8988T (cell line): ENCODE data around the gene DEPDC5.

Source experiments
- DNase-seq: peaks from one replicate; pipeline ENCODE4 v3.0.0; 2011

The DEPDC5 gene

DNA sequence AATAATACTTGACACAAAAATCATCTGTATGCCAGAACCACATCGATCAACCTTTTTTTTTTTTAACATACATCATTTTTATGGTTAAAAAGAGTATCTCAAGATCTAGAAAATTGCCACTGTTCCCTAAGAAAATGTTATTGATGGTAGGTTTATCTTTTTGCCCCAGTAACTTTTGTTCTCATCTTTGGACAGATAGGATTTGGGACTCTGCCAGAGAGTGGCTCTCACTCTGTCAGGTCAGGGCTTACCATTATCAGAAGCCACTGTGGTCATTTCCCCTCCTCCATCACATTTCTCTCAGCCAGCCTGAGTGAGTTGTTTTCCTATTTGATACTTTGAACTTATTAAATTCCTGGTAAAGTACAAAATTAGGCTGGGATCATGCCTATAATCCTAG is 142.7 kb downstream of the DEPDC5 start:
- no peak for DNase-seq

GRCh38 chr22:31897842-31898805 is 144.3 kb downstream of the DEPDC5 start:
- no peak for DNase-seq

GRCh38 chr22:31898926-31899325 is 145.1 kb downstream of the DEPDC5 start:
- no peak for DNase-seq

- DNase-seq = no peak
These were observed 145.8 kb downstream of the DEPDC5 start for GRCh38 chr22:31899669-31900068.

DNA sequence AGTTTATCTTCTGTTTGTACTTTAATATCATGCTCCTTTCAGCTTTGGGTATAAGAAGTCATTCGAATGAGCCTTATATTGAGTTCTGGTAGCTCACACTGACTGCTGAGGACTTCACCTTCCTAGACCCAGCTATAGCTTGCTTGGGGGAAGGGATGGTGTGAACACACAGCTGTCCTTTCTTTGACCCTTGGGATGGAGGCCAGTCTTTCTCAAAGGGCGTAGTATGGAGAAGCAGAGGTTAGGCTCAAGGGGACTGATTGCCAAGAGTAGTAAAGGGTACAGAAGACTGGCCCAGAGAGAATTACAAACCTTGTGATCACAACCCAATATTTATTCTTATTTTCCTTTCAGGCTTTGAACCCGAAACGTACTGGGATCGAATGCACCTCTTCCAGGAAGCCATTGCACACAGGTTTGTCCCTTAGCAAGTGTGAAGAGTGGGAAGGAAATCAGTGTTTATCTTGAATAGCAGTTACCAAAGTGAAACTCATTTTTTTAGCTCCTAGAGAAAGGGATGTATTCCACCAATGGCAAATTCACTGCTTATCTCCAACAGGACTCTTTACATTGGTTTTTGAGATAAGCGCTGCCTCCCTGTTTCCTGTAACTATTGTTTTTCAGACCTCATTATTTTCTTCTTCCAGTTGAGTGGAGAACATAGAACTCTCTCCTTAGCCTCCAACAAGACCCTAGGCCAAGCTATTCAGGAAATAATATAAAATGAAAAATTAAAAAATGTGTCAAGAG is 147.7 kb downstream of the DEPDC5 start:
- DNase-seq = no peak

DNA sequence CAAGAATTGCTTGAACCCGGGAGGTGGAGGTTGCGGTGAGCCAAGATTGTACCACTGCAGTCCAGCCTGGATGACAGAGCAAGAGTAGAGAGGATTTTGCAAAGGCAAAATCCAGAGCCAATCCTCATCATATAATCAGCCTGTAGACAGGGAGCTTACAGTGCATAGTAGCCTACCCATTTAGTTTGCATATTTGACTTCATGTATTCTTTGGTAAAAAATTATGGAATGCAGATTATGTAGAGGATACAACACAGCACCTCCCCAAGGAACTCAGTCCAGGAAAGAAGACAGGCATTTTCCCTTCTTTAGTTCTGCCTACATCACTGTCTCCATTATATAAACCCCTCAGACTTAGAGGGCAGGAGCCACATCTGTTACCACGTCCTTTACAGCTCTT is 150.8 kb downstream of the DEPDC5 start:
- DNase-seq = no peak

GRCh38 chr22:31905356-31905755 is 151.5 kb downstream of the DEPDC5 start:
- DNase-seq = no peak

DNA sequence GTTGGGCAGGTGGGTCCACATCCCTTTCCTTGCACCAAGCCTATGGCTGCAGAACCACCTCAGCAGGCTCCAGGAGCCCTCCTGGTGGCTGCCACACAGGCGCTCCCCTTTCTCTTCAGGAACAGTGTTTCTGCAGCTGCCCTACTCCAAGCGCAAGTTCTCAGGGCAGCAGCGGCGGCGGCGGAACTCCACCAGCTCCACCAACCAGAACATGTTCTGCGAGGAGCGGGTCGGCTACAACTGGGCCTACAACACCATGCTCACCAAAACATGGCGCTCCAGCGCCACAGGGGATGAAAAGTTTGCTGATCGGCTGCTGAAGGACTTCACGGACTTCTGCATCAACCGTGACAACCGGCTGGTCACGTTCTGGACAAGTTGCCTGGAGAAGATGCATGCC is 152.3 kb downstream of the DEPDC5 start:
- DNase-seq = no peak

DNA sequence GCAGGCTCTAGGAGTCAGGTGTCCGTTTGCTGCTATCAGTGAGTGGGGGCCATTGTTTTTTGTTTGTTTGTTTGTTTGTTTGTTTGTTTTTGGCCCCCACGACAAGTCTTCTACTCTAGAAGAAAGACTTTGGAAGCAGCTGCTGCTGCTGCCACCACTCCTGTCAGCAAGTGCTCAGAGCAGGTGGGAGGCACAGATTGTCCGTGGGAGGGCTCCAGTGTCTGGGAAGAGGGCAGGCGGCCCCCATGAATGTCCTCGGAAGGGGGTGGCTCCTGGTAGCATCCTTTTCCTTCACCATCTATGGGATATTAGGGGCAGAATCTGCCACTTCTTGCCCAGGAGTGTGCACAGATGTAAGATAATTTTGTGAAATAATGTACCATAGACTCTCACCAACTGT is 152.8 kb downstream of the DEPDC5 start:
- no peak for DNase-seq

DNA sequence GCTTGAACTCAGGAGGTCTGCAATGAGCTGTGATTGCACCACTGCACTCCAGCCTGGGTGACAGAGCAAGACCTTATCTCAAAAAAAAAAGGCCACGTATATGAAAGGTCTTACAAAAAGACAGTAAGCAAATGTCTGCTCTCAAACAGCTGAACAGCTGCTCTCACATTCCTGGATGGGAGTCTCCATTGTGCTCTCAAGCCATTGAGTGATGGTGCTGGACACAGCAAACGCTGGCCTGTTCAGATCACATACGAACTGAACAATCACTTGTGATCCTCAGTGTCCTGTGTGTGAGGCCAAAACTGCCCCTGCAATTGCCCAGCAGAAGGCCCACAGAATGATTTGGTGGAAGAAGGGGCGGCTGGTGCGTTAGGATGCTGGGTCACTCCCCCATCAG is 156.2 kb downstream of the DEPDC5 start:
- DNase-seq = no peak

GRCh38 chr22:31911565-31912406 is 158.0 kb downstream of the DEPDC5 start:
- DNase-seq = no peak

- DNase-seq = no peak
These were observed 158.6 kb downstream of the DEPDC5 start for GRCh38 chr22:31912407-31912743.

DNA sequence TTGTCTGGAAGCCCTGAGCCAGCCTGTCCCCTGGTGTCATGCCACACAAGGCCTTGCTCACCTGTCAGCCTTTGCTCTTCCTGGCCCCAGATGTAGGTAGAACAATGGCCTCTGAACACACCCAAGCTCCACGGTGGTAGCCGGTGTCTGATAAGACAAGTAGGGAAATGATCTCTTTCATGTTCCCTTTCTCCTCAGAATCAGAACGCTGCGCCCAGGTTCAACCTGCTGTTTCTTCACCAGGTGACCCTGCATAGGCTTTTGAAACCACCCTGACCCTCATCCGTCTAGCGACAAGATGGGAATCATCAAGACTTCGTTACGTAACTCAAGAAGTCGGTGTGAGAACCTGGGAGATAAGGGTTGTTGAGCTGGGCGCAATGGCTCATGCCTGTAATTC is 161.8 kb downstream of the DEPDC5 start:
- no peak for DNase-seq

DNA sequence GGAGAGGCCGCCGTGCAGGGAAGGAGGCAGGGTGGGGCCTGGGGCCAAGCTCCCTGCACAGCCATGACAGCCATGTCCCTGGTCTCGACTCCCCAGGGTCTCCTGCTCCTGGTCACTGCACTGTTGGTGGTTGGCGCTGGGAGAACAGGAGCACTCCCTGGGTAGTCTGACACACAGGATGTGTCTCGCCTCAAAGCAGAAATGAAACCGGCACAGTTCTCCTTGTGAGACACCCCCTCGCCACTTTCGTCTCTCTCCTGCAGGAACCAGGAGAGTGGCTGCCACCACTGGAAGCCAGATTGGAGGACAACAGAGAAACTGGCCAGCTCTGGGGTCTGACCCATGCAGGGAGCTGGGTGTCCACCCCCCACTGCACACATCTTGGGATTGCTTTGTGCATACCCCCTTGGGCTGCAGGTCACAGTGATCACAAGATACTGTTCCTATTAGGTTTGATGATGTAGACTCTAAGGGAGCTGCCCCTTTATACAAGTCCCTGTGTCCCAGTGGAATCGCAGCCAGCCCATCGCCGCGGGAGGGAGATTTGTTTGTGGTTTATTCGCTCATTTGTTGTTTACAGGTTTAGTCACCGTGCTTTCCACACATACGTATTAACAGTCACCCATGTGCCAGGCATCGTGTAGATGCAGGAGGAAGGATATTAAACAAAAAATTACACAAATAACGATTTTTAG is 163.6 kb downstream of the DEPDC5 start:
- DNase-seq = no peak

DNA sequence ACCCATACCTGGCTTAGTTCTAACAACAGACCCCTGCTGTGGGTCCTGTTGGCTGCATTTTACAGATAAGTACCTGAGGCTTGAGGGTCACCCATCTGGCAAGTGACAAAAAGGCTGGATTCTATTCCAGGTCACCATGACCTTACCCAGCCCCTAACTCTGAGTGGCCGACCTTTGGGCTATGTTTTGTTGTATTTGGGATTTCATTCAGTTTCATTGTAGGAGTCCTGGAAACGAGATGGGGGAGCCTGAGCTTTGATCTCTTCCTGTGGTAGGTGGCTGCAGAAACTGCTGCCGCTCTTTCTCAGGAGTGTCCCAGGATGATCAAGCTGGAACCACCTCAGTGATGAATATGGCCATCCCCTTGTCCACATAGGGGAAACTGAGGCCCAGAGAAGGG is 165.9 kb downstream of the DEPDC5 start:
- no peak for DNase-seq

- no peak for DNase-seq
These were observed 166.5 kb downstream of the DEPDC5 start for GRCh38 chr22:31920306-31920705.

DNA sequence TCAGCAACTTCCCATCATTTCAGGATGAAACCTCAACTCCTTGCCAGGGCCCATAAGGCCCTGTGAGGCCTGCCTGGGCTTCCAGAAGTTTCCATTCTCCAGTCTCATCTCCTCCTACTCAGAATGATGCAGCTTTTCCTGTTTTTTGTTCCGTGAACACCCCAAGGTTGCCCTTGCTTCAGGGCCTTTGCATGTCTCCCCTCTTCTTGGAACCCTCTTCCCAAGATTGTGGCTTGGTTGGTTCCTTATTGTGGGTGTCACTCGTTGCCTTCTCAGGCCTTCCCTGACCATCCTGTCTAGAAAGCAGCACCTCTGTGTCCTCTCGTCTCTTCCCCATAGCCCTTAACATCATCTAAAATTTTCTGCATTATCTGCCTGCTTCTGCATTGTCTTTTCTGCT is 167.3 kb downstream of the DEPDC5 start:
- no peak for DNase-seq

DNA sequence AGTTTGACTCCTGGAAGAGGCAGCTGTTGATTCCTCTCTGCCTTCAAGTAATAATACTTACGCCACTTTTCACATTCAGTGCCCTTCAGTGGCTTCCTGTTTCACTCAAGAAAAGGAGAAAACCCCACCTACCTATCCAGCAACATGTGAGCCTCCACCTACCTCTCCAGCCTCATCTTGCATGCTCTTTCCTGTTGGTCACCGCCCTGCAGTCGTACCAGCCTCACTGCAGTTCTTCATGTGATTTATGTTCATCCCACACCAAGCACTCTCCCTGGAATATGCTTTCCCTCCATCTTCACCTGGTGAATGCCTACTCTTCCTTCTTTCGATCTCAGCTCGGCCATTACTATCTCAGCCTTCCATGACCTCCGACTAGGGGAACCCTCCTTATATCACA is 168.7 kb downstream of the DEPDC5 start:
- DNase-seq = no peak

GRCh38 chr22:31923136-31923535 is 169.3 kb downstream of the DEPDC5 start:
- no peak for DNase-seq

GRCh38 chr22:31923747-31924146 is 169.9 kb downstream of the DEPDC5 start:
- no peak for DNase-seq

DNA sequence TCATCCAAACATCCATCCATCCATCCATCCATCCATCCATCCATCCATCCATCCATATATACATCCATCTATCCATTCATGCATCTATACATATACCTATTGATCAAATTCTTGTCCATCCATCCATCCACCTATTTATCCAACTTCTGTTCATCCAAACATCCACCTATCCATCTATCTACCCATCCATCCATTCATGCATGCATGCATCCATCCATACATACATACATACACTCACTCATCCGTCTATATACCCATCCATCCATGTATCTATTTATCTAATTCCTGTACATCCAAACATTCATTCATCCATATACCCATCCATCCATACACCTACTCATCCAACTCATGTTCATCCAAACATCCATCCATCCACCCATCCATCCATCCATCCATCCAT is 171.2 kb downstream of the DEPDC5 start:
- DNase-seq = no peak

DNA sequence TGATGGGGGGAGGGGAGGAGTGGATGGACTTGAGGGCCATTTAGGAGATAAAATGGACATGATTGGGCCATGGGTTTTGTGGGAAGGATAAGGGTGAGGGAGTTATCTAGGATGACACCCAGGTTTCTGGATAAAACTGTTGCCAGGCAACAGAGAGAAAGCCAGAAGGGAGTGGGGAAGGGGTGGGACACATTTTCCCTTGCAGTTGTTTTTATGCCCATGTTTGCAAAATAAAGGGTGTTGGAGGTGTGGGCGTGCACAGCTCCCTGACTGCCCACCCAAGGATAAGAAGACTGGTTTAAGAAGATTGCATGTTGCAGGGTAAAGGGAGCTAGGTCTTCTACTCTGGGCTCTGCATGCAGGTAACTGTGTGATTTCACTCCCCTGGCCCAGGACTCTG is 172.2 kb downstream of the DEPDC5 start:
- no peak for DNase-seq

GRCh38 chr22:31926969-31927368 is 173.2 kb downstream of the DEPDC5 start:
- no peak for DNase-seq
